Epithelial cell of proximal tubule (primary cell): ENCODE results near the gene PPP2R5E. TPM values are rescaled to one million over a fixed set of nuclear protein-coding genes. Genes with fewer than 3 reads are reported as not detected.

Source experiments
- DNase-seq: peaks from one replicate; pipeline ENCODE4 v3.0.0-alpha.2; 2011; ENCODE audit warnings: low read depth
- H3K4me3 ChIP-seq: 2 replicates; pipeline ENCODE4 v1.5.1; 2011; ENCODE audit warnings: low read depth, mild to moderate bottlenecking, low read length
- CTCF ChIP-seq: conservative IDR thresholded peaks from 2 replicates; pipeline ENCODE4 v1.5.1; 2012; ENCODE audit warnings: low read depth, mild to moderate bottlenecking, low read length
- total RNA-seq: library from RNA; depleted of rRNA; stranded (reverse); fragments of >200 nt; gene quantifications from 2 replicates; pipeline ENCODE4 v1.2.3, GENCODE V29; 2015

The PPP2R5E gene
- total RNA-seq, 1 donor from 2014 or later = 13.3 TPM

DNA sequence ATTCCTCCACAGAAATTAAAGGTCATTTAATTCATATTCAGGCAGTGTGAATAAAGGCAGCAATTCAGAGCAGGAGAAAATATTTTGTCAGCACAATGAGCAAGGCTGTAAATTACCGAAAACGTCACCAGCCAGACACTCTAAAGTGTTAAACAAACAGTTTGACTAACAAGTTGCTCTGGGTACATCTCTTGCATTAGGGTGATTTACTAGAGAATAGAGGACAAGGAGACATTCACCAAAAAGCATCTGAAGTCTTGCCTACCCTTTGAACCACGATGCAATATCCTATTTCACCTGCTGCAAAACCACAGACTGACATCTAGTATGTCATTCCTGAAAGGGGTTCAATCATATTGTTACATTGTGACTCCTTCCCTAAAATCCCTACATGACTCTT, 197.4 kb downstream of the PPP2R5E start:
- TF ChIP-seq CTCF = no peak
- DNase-seq = no peak
- no peak overlapping the region for H3K4me3 ChIP-seq

DNA sequence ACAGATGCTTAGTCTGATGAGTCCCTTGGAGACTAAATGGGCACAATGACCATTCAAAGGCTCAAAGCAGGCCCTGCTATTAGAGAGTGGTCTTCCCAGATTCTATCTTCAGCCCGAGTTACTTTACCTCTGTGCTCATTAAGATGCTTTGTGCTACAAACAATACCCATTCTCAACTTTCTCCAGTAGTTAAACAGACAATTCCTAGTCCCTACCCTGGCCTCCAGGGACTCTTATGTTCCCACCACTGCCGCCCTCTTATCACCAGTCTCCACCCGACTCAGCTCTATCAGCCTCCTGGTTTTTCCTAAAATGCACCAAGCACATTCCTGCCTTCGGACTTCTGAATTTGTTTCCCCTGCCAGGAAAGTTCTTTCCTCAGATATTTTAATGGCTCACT, 198.8 kb downstream of the PPP2R5E start:
- no peak overlapping the region for H3K4me3 ChIP-seq
- TF ChIP-seq CTCF = no peak
- no peak for DNase-seq

DNA sequence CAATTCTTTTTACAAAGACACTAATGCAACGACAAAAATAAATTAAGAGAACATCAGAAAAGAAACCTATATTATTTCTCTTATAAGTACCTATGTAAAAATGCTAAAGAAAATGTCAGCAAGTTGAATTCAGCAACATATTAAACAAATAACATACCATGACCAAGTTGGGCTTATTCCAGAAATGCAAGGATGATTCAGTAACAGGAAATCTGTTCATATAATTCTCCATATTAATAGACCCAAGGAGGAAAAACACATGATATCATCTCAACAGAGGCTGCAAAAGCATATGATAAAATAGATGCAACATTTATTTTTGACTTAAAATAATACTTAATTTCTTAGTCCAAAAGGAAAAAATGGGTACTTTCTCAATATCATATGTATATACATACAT, 199.3 kb downstream of the PPP2R5E start:
- H3K4me3 ChIP-seq = no peak overlapping the region
- no peak for TF ChIP-seq CTCF
- DNase-seq = no peak

GRCh38 chr14:63342371-63342770, 200.8 kb downstream of the PPP2R5E start:
- no peak for DNase-seq
- TF ChIP-seq CTCF = no peak
- H3K4me3 ChIP-seq = no peak overlapping the region

GRCh38 chr14:63328787-63329737, 214.1 kb downstream of the PPP2R5E start:
- no peak for TF ChIP-seq CTCF
- H3K4me3 ChIP-seq = no peak overlapping the region
- no peak for DNase-seq

DNA sequence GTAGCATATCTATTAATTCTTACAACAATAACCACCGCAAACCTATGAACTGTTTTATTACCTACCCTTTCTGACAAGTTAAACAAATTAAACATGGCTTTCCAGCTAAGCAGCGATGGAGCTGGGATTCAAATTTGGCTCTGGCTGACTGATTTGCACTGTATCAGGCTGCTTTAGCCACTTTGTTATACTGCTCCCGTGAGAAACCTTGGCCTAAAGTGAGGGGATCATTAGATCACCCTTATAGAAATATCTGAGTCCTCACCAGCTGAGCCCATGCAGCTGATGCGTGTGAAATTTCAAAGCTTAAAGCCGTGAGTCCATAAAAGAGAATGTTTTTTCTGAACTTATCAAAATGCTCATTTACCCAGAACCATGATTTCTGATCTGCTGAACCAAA, 216.3 kb downstream of the PPP2R5E start:
- no peak for DNase-seq
- no peak overlapping the region for H3K4me3 ChIP-seq
- TF ChIP-seq CTCF = no peak
